ACC112 (cell line): ENCODE data around the gene BSX.
A peak's percentile ranks its signal among the peaks of the same experiment; 100 is the strongest.

Source experiments
- H2AFZ ChIP-seq: fragments of 200-600 bp; sonication (generic); one replicate; pipeline ENCODE4 v1.6.0; 2017; ENCODE audit warnings: antibody characterized with exemption, low read length; ENCODE audit not compliant: unreplicated experiment
- H3K27ac ChIP-seq: fragments of 200-600 bp; sonication (generic); 2 replicates; pipeline ENCODE4 v1.5.1; 2014; ENCODE audit warnings: low read depth, mild to moderate bottlenecking, antibody characterized with exemption, low read length, moderate library complexity
- H3K27me3 ChIP-seq: fragments of 200-600 bp; sonication (generic); 2 replicates; pipeline ENCODE4 v1.6.1; 2014; ENCODE audit warnings: mild to moderate bottlenecking, antibody characterized with exemption, low read length, moderate library complexity, mixed read lengths; ENCODE audit not compliant: insufficient read depth
- H3K36me3 ChIP-seq: fragments of 200-600 bp; sonication (generic); 2 replicates; pipeline ENCODE4 v1.6.1; 2016; ENCODE audit warnings: mild to moderate bottlenecking, antibody characterized with exemption, low read length, moderate library complexity, mixed read lengths; ENCODE audit not compliant: insufficient read depth
- H3K4me1 ChIP-seq: fragments of 200-600 bp; sonication (generic); one replicate; pipeline ENCODE4 v1.6.1; 2016; ENCODE audit warnings: low read length, mixed read lengths; ENCODE audit not compliant: insufficient read depth, unreplicated experiment, control insufficient read depth
- H3K4me3 ChIP-seq: fragments of 200-600 bp; sonication (generic); 2 replicates; pipeline ENCODE4 v1.5.1; 2014; ENCODE audit warnings: mild to moderate bottlenecking, low read depth, low read length
- H3K79me2 ChIP-seq: fragments of 200-600 bp; sonication (generic); one replicate; pipeline ENCODE4 v1.6.0; 2016; ENCODE audit warnings: low read length; ENCODE audit not compliant: control insufficient read depth, unreplicated experiment, insufficient read depth

BSX gene

DNA sequence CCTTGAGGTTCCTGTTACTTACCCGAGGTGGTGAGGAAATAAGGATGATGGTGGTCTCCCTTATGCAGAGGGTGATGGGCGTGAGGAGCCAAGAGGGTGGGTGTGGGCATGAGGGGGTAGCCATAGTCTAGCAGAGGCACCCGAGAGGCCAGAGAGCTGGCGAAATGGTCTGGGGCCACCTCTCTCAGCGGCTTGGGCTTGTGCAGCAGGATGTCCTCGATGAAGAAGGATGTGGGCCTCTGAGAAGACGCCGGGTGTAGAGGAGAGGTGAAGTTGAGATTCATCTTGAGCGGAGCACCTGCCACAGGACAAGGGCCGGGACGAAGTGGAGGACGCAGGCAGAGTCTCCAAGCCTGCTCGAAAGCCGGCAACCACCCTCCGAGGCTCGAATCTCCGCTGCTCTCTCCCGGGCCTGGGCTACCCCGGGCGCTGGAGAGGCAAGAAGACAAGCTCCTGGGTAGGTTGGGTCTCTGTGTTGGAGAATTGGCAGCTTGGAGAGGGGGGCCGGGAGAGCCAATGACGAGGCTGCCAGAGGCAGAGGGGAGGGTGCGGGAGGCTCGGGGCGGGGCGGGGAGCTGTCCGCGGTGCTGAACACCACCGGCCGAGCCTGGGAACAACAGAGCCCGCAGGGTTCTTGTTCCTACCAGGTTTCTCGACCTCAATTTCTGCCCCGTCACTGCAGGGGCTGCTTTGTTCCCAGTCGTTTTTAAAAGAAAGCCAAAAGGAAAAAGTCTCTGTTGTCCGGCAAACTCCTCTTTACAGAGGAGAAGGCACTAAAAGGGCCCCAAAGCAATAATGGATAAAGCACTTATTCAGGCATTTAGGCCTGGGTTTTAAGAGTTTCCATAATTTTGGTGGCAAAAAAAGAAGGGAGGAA is at the start of gene BSX:
Gene BSX (minus strand): TSS at position 447 of the 877 bp plus-strand sequence. CDS start 163 bp downstream, at position 284.
- Histone ChIP-seq H3K27me3 (peaks cover 90% of the 10 kb centered on the region), H2AFZ (no peak within 1 kb of the TSS), H3K79me2 (no peaks in the 10 kb centered on the region), H3K27ac (no peak within 1 kb of the TSS), H3K4me3 (no peak within 1 kb of the TSS), H3K36me3 (no peaks in the 10 kb centered on the region), H3K4me1 (no peaks in the 10 kb centered on the region)

DNA sequence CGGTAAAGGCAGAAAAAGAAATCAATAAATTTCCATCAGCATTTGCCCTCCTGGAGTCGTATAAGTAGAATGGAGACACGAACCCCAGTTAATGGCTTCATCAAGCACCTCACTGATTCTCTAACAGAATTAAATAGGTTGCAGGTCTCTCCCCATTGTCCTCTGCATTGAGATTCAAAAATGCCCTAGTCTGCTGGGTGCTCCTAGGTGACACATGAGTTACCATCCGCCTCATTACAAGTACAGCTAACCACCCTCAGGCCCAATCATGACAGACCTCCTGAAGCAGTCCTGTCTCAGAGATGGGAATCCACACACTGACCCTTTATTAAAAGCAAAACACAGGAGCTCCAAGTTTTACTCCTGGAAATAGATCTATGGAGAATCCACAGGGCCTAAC is 48.9 kb upstream of the BSX start:
- no peak overlapping the region for H2AFZ ChIP-seq
- no peak overlapping the region for H3K4me3 ChIP-seq
- H3K79me2 ChIP-seq: no peaks in the 10 kb centered on the region
- no peak overlapping the region for H3K27ac ChIP-seq
- no peaks in the 10 kb centered on the region for H3K4me1 ChIP-seq
- H3K36me3 ChIP-seq: no peaks in the 10 kb centered on the region
- no peaks in the 10 kb centered on the region for H3K27me3 ChIP-seq

GRCh38 chr11:123020968-123021367 is 39.3 kb upstream of the BSX start:
- Histone ChIP-seq H3K4me3 (no peak overlapping the region), H3K79me2 (no peaks in the 10 kb centered on the region), H3K36me3 (no peaks in the 10 kb centered on the region), H2AFZ (peak overlapping the region; percentile 2), H3K4me1 (no peaks in the 10 kb centered on the region), H3K27me3 (peaks cover 9% of the 10 kb centered on the region), H3K27ac (no peak overlapping the region)

- H3K27me3 ChIP-seq: peaks cover 22% of the 10 kb centered on the region
- no peaks in the 10 kb centered on the region for H3K36me3 ChIP-seq
- H2AFZ ChIP-seq: no peak overlapping the region
- no peaks in the 10 kb centered on the region for H3K79me2 ChIP-seq
- no peak overlapping the region for H3K4me3 ChIP-seq
- H3K4me1 ChIP-seq: no peaks in the 10 kb centered on the region
- no peak overlapping the region for H3K27ac ChIP-seq
Measured at GRCh38 chr11:123018702-123019101, 37.1 kb upstream of the BSX start.

GRCh38 chr11:123011510-123011909 is 29.9 kb upstream of the BSX start:
- Histone ChIP-seq H3K36me3 (no peaks in the 10 kb centered on the region), H3K4me1 (no peaks in the 10 kb centered on the region), H3K27ac (no peak overlapping the region), H2AFZ (no peak overlapping the region), H3K27me3 (peaks cover 32% of the 10 kb centered on the region), H3K79me2 (no peaks in the 10 kb centered on the region), H3K4me3 (no peak overlapping the region)

GRCh38 chr11:123006860-123007542 is 25.4 kb upstream of the BSX start:
- peaks cover 8% of the 10 kb centered on the region; the same call in 1 of the 2 replicates for H3K27me3 ChIP-seq
- H3K4me3 ChIP-seq: no peak overlapping the region
- no peaks in the 10 kb centered on the region for H3K36me3 ChIP-seq
- H2AFZ ChIP-seq: no peak overlapping the region
- H3K27ac ChIP-seq: no peak overlapping the region
- no peaks in the 10 kb centered on the region for H3K4me1 ChIP-seq
- no peaks in the 10 kb centered on the region for H3K79me2 ChIP-seq

- H3K79me2 ChIP-seq: no peaks in the 10 kb centered on the region
- no peaks in the 10 kb centered on the region for H3K4me1 ChIP-seq
- H3K36me3 ChIP-seq: no peaks in the 10 kb centered on the region
- no peak overlapping the region for H3K4me3 ChIP-seq
- peaks cover 24% of the 10 kb centered on the region for H3K27me3 ChIP-seq
- no peak overlapping the region for H2AFZ ChIP-seq
- no peak overlapping the region for H3K27ac ChIP-seq
Measured at GRCh38 chr11:123000721-123001120, 19.1 kb upstream of the BSX start.

- peaks cover 42% of the 10 kb centered on the region for H3K27me3 ChIP-seq
- H3K27ac ChIP-seq: no peak overlapping the region
- H3K79me2 ChIP-seq: no peaks in the 10 kb centered on the region
- no peaks in the 10 kb centered on the region for H3K4me1 ChIP-seq
- H3K36me3 ChIP-seq: no peaks in the 10 kb centered on the region
- H3K4me3 ChIP-seq: no peak overlapping the region
- no peak overlapping the region for H2AFZ ChIP-seq
Measured at GRCh38 chr11:122998727-122999366, 17.2 kb upstream of the BSX start.

DNA sequence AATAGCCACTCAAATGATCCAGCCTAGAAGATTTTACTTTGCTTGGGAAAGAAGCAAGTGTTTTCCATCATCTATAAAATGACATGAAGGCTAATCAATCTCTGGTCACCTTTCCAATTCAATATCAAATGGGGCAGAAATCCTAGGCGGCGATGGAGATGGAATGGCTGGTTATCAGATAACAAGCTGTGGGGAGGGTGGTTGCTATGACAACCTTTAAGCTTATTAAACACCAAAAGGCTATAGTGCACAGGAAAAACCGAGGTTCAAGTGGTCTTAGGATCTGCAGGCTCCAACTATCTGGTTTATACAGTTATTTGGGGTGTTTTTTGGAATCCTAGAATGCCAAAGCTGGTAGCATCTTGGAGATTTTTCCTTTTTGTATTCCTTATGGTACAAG is 13.9 kb upstream of the BSX start:
- Histone ChIP-seq H3K27ac (no peak overlapping the region), H2AFZ (no peak overlapping the region), H3K27me3 (peaks cover 57% of the 10 kb centered on the region), H3K4me1 (no peaks in the 10 kb centered on the region), H3K4me3 (no peak overlapping the region), H3K36me3 (no peaks in the 10 kb centered on the region), H3K79me2 (no peaks in the 10 kb centered on the region)

DNA sequence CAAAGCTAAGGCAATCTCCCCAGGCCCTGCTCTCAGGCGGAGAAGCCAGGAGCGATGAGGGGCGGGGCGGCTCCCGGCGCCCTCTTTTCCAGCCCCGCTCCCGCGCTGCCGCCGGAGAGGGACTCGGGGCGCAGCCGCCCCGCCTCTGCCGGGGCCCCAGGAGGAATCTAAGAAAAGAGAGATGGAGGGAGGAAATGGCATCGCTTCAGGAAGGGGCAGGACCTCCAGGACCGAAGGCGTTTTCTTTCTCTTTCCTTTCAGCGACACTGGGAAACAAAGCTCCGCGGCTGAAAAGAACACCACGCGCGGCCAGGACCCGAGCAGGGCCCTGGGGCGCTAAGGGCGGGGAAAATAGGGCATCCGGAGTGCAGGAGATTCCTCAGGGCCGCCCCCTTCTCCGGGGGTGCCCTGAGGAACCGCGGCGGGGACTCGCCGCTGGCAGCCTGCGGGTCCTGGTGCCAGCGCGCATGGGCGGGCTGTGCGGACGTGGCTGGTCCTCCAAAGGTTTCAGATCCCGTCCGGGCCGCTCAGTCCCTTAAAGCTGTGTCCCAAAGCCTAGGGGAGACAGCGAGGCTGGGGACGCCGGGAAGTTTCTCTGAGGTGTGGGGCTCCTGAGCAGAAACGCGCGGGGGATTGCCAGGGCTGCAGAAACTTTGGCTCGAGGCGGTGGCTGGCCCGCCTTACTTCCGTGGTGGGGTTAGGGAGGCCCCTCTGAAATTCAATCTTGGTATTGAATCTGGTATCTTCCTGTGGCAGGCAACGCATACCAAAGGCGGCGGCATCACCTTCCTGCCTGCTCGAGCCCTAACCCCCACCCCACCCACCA is 2.8 kb upstream of the BSX start:
- Histone ChIP-seq H3K79me2 (no peaks in the 10 kb centered on the region), H3K27ac (no peak overlapping the region), H3K4me1 (no peaks in the 10 kb centered on the region), H3K36me3 (no peaks in the 10 kb centered on the region), H2AFZ (peak overlapping the region; percentile 57), H3K4me3 (peak overlapping the region; percentile 82), H3K27me3 (peaks cover 75% of the 10 kb centered on the region)
